Activated CD8-positive, alpha-beta memory T cell treated with anti-CD3 and anti-CD28 coated beads, Interleukin-2, amount 50 U/mL, for 24 hours (primary cell): ENCODE results near the gene CPA4.

Experiments
- DNase-seq: peaks from one replicate; pipeline ENCODE4 v3.0.0-alpha.2; 2020; ENCODE audit errors: extremely low read depth

Gene CPA4

GRCh38 chr7:130274983-130275591 lies 17.9 kb upstream of the CPA4 start:
- no peak for DNase-seq

GRCh38 chr7:130275826-130276297 lies 17.1 kb upstream of the CPA4 start:
- DNase-seq, result no peak

- peak; percentile 20 for DNase-seq
Observed at GRCh38 chr7:130276796-130277762, 15.9 kb upstream of the CPA4 start.

GRCh38 chr7:130277763-130278643 lies 15.0 kb upstream of the CPA4 start:
- no peak for DNase-seq

GRCh38 chr7:130278860-130279259 lies 14.1 kb upstream of the CPA4 start:
- no peak for DNase-seq

- no peak for DNase-seq
Observed at GRCh38 chr7:130279286-130279685, 13.7 kb upstream of the CPA4 start.

- DNase-seq, result no peak
Observed at GRCh38 chr7:130279906-130280305, 13.1 kb upstream of the CPA4 start.

GRCh38 chr7:130281260-130281659 lies 11.7 kb upstream of the CPA4 start:
- DNase-seq, result no peak

GRCh38 chr7:130286881-130287280 lies 6.1 kb upstream of the CPA4 start:
- DNase-seq, result no peak

GRCh38 chr7:130288168-130288567 lies 4.8 kb upstream of the CPA4 start:
- no peak for DNase-seq

- no peak for DNase-seq
Observed at GRCh38 chr7:130288829-130289228, 4.1 kb upstream of the CPA4 start.

- no peak for DNase-seq
Observed at GRCh38 chr7:130289478-130289877, 3.5 kb upstream of the CPA4 start.

- DNase-seq, result no peak
Observed at GRCh38 chr7:130290745-130291144, 2.2 kb upstream of the CPA4 start.

- DNase-seq, result no peak
Observed at GRCh38 chr7:130293521-130293920, 560 bp downstream of the CPA4 start.

- no peak for DNase-seq
Observed at GRCh38 chr7:130294314-130294713, 1.4 kb downstream of the CPA4 start.

- DNase-seq, result no peak
Observed at GRCh38 chr7:130296221-130296951, 3.4 kb downstream of the CPA4 start.

- DNase-seq, result no peak
Observed at GRCh38 chr7:130297628-130298543, 4.9 kb downstream of the CPA4 start.

- DNase-seq, result no peak
Observed at GRCh38 chr7:130298544-130299326, 5.8 kb downstream of the CPA4 start.

- no peak for DNase-seq
Observed at GRCh38 chr7:130299866-130300265, 6.9 kb downstream of the CPA4 start.
